Kidney (tissue), 22 donors: ENCODE results near the gene NFILZ. TPM values are rescaled to one million over a fixed set of nuclear protein-coding genes. Genes with fewer than 3 reads are reported as not detected.

Experiments
- DNase-seq, 5 donors: peaks; one replicate each; pipeline ENCODE4 v3.0.0-alpha.2; 2013 to 2020
- FAIRE-seq: peaks from 2 replicates; lab custom pipeline; 2012; peaks lifted over from hg19 to GRCh38; lab: Jason Lieb, UNC
- H3K27ac ChIP-seq, 2 donors: one replicate each; pipeline ENCODE4 v1.7.0; 2013; ENCODE audit warnings: low read depth in 2 of 2, low read length in 2 of 2, inconsistent platforms in 1 of 2
- H3K27me3 ChIP-seq: one replicate; pipeline ENCODE4 v1.7.1; 2013; ENCODE audit warnings: low read length, inconsistent platforms; ENCODE audit not compliant: control insufficient read depth, insufficient read depth
- H3K36me3 ChIP-seq, 3 donors: one replicate each; pipeline versions ENCODE4 v1.7.0 to v1.7.1; 2013; ENCODE audit warnings: low read length in 3 of 3, control low read depth in 1 of 3, inconsistent platforms in 1 of 3; ENCODE audit not compliant: insufficient read depth in 3 of 3, control insufficient read depth in 2 of 3
- H3K4me1 ChIP-seq, 3 donors: one replicate each; pipeline versions ENCODE4 v1.7.0 to v1.7.1; 2013; ENCODE audit warnings: low read length in 3 of 3, inconsistent platforms in 1 of 3, low read depth in 1 of 3; ENCODE audit not compliant: control insufficient read depth in 2 of 3, insufficient read depth in 2 of 3
- H3K4me3 ChIP-seq, 3 donors: one replicate each; pipeline versions ENCODE4 v1.7.0 to v1.8.1; 2013; ENCODE audit warnings: low read length in 3 of 3, control low read depth in 1 of 3, inconsistent platforms in 1 of 3
- H3K9ac ChIP-seq, 3 donors: one replicate each; pipeline versions ENCODE4 v1.7.0 to v1.7.1; 2013; ENCODE audit warnings: low read length in 3 of 3, control low read depth in 1 of 3, inconsistent platforms in 1 of 3
- H3K9me3 ChIP-seq, 3 donors: one replicate each; pipeline versions ENCODE4 v1.7.0 to v1.7.1; 2013; ENCODE audit warnings: low read length in 3 of 3, control low read depth in 1 of 3, inconsistent platforms in 1 of 3; ENCODE audit not compliant: control insufficient read depth in 2 of 3, insufficient read depth in 1 of 3
- CTCF ChIP-seq: IDR thresholded peaks from 3 replicates; pipeline ENCODE4 v1.5.1; 2012; ENCODE audit warnings: mild to moderate bottlenecking, moderate library complexity, borderline replicate concordance; ENCODE audit not compliant: insufficient read depth; ENCODE audit errors: extremely low read depth
- intact Hi-C: fragments of 100-400 bp; cut with DNase I; formaldehyde crosslinking; loops from one replicate; pipeline ENCODE4 v1.11.1; 2022
- long read RNA-seq, 10 donors: library from polyadenylated mRNA in 1 of 10; unstranded in 1 of 10; transcript quantifications; one replicate each; pipeline ENCODE4 v2.0.0 and lab custom pipeline, GENCODE V29; 2021 to 2026
- polyA plus RNA-seq: library from polyadenylated mRNA; stranded (reverse); fragments of 350-450 nt; fragmentation: Illumina TruSeq; extraction: RNeasy Lipid Tissue Mini Kit (QIAGEN cat#74804); gene quantifications from one replicate; pipeline ENCODE4 v1.2.3, GENCODE V29; 2014; ENCODE audit warnings: low read depth, low replicate concordance; ENCODE audit not compliant: insufficient read depth
- total RNA-seq: library from RNA; stranded (reverse); fragmentation: NEBNext Ultra II Directional; extraction: Animal tissue kit (Norgen Biotek cat#: 25700); gene quantifications from one replicate; pipeline ENCODE4 v1.2.1, GENCODE V29; 2021
- donor health status: control.
- donor health status: control.
- donor health status: control.
- donor health status: control.
- donor health status: control.
- donor health status: DM: yes; HTN: yes; CAD: no.
- donor health status: Normal renal cell carcinoma (clear cell type).

Gene NFILZ
- total RNA-seq: not detected
- polyA plus RNA-seq: not detected
- long read RNA-seq, donor 1: 0 reads
- long read RNA-seq, donor 2: 0 reads
- long read RNA-seq, donor 3: 0 reads
- long read RNA-seq, donor 4: 0 reads
- long read RNA-seq, donor 5: 0 reads
- long read RNA-seq, donor 6: 0 reads
- long read RNA-seq, donor 7: 0 reads
- long read RNA-seq, donor 8: 0 reads
- long read RNA-seq, donor 9: 0 reads
- long read RNA-seq, donor 10: 0 reads

DNA sequence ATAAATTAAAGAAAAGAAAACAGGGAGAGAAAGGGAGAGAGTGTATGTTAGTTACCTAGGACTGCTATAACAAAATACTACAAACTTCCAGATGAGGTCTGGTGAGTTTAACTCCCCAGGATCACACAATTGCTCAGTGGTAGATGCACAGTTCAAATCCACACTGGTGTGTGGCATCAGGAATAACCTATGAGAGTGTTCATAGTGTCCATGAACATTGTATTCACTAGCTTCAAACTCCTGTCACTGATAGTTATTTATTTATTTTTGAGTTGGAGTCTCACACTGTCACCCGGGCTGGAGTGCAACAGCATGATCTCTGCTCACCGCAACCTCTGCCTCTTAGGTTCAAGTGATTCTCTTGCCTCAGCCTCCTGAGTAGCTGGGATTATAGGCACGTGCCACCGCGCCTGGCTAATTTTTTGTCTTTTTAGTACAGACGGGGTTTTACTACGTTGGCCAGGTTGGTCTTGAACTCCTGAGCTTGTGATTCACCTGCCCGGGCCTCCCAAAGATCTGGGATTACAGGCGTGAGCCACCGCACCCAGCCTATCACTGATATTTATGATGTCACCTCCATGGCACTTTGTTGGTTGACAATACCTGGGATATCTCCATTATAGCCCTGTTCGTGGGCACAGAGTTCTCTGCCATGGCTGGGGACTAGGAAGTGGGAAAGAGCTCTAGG, at the start of gene NFILZ:
Gene NFILZ (plus strand): TSS at position 638 of the 688 bp plus-strand sequence. CDS start 46,133 bp downstream, outside the sequence.
- intact Hi-C loops: no loop called here
- Histone ChIP-seq H3K27ac (peak within 1 kb of the TSS in 1 of 2 donors; percentile 41), H3K4me1 (no peaks in the 10 kb centered on the region), H3K27me3 (no peaks in the 10 kb centered on the region), H3K9me3 (peaks cover 0 to 4% (median 0%) of the 10 kb centered on the region in 3 donors), H3K36me3 (no peaks in the 10 kb centered on the region), H3K9ac (no peak within 1 kb of the TSS), H3K4me3 (no peak within 1 kb of the TSS)
- FAIRE-seq (no peak), DNase-seq (no peak)
- no peak for TF ChIP-seq CTCF

- H3K36me3 ChIP-seq: peaks cover 0 to 2% (median 0%) of the 10 kb centered on the region in 3 donors
- no peak overlapping the region for H3K4me3 ChIP-seq
- H3K4me1 ChIP-seq: no peaks in the 10 kb centered on the region
- H3K9ac ChIP-seq: no peak overlapping the region
- peak; percentile 97 for TF ChIP-seq CTCF
- no peak overlapping the region for H3K27ac ChIP-seq
- FAIRE-seq (no peak), DNase-seq (peak; percentile 87 to 93 (median 90))
- intact Hi-C loops: no loop called here
- no peaks in the 10 kb centered on the region for H3K9me3 ChIP-seq
- no peaks in the 10 kb centered on the region for H3K27me3 ChIP-seq
Measured at GRCh38 chr19:8580710-8581281, 49.6 kb upstream of the NFILZ start.

DNA sequence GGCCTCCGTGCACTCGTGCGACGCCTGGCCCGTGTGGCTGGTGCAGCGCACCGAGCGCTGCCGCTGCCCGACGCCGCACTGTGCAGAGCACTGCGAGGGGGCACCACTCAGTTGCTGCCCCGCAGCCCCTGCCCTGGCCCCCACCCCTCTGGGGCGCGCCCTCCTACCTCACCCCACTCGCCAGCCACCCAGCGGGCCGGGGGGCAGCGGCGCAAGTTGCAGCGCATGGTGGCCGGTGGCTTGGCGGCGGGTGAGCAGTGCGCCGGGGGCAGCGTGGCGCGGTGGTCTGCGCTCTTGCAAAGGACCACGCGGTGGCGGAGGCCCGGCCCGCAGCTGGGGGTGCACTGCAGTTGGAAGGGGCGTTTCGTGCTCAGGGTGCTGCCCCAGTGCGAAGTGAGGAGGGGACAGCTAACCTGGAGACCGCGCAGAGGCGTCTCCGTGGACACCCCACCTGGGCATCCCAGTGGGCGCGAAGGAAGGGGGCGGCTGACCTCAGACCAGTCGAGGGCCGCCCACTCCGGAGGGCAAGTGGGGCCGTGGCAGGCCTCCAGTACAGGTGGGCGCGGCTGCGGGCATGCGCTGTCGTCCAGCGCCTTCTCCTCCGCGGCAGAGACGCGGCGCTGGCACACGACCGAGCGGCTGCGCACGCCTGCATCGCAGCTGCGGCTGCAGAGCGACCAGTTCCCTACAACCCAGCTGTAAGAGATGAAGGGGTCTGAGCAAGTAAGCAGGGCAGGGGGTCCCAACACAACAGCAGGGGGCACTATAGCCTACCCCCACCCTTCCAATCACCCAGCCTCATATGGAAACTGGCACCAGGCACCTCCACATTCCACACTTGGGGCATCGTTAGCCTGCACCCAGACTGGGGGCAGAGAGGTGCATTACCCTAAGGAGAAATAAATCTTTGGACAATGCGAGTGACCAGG, 45.2 kb upstream of the NFILZ start:
- H3K27ac ChIP-seq: no peak overlapping the region
- no peaks in the 10 kb centered on the region for H3K4me1 ChIP-seq
- DNase-seq (no peak), FAIRE-seq (no peak)
- H3K9ac ChIP-seq: no peak overlapping the region
- no peaks in the 10 kb centered on the region for H3K9me3 ChIP-seq
- TF ChIP-seq CTCF: no peak
- peaks cover 0 to 2% (median 0%) of the 10 kb centered on the region in 3 donors for H3K36me3 ChIP-seq
- intact Hi-C loops: no loop called here
- H3K27me3 ChIP-seq: no peaks in the 10 kb centered on the region
- no peak overlapping the region for H3K4me3 ChIP-seq
